GM21447 (cell line): ENCODE results near the gene TRRAP.
"Not testable (repeated sequence)": the region's sequence is repeated elsewhere in the genome, so short reads cannot be mapped to it uniquely, and the experiment has no call there.

Source experiments
- ATAC-seq: cut with Tn5 transposase; IDR thresholded peaks from one replicate; pipeline ENCODE4 v1.9.1; 2021; ENCODE audit not compliant: unreplicated experiment

Gene TRRAP

GRCh38 chr7:99027841-99028240 lies 149.5 kb downstream of the TRRAP start:
- ATAC-seq, result no peak

- ATAC-seq, result no peak
These were observed 150.1 kb downstream of the TRRAP start for GRCh38 chr7:99028261-99028973.

- no peak for ATAC-seq
These were observed 151.4 kb downstream of the TRRAP start for GRCh38 chr7:99029466-99030435.

GRCh38 chr7:99030457-99030856 lies 152.1 kb downstream of the TRRAP start:
- no peak for ATAC-seq

GRCh38 chr7:99030951-99031350 lies 152.6 kb downstream of the TRRAP start:
- no peak for ATAC-seq

GRCh38 chr7:99031496-99031895 lies 153.2 kb downstream of the TRRAP start:
- no peak for ATAC-seq

DNA sequence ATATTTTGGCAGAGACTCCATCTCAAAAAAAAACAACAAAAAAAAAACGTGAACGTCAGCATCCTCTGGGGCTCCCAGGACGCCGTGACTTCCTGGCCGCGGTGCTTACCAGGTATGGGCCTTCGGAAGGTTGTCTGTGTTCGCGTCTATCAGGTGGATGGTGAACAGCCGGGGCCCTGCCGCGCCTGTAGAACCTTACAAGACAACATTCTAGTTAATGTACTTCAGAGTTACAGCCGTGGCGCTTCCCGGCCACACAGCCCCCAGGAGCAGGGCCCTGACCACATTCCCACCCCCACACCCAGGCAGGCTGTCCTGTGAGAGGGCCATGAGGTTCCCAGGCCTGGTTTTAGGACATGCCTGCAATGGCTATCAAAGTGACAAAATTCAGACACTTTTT lies 154.6 kb downstream of the TRRAP start:
- no peak for ATAC-seq

DNA sequence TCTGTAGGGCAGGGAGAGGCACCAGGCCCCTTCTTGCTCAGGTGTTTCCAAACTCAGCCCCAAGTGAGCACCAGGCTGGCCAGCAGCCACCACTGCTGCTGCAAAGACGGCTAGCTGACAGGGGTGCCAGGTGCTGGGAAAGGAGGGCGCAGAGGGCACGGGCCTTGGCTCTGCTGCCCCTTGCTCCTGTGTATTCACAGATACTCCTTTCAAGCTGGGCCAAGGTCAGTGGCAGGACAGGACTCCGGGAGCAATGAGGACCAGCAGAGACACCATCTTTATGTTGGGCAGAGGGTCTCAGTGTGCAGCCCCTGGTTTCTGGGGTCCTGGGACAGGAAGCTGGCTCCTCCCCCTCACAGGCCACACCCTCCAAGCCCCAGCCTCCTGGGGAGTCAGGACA lies 155.4 kb downstream of the TRRAP start:
- ATAC-seq, result no peak

- no peak for ATAC-seq
These were observed 156.8 kb downstream of the TRRAP start for GRCh38 chr7:99034932-99035722.

DNA sequence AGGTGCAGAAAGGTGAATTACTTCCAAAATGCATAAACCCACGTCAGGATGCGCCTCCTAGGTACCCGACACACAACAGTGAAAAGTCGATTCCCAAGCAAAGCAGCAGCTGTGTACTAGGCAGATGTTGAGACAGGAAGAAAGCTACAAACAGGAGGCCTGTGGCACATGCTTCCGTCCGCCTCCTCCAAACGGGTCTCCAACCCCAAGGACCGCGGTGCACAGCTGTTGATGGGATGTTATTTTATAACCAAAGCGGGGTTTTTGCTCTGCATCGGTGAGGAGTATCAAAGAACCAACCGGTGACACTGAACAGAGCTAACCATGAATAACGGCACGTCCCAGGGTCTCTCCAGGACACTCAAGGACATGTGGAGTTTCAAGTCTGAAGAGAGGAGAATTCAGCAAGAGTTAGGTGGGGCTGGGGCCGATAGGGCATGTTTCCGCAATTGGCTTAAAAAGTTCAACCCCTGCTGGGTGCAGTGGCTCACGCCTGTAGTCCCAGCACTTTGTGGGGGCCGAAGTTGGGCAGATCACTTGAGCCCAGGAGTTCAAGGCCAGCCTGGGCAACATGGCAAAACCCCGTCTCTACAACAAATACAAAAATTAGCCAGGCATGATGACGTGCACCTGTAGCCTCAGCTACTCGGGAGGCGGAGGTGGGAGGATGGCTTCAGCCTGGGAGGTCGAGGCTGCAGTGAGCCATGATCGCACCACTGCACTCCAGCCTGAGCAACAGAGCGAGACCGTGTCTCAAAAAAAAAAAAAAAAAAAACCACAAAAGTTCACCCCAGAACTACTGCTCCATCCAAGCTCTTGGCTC lies 157.6 kb downstream of the TRRAP start:
- no peak for ATAC-seq

DNA sequence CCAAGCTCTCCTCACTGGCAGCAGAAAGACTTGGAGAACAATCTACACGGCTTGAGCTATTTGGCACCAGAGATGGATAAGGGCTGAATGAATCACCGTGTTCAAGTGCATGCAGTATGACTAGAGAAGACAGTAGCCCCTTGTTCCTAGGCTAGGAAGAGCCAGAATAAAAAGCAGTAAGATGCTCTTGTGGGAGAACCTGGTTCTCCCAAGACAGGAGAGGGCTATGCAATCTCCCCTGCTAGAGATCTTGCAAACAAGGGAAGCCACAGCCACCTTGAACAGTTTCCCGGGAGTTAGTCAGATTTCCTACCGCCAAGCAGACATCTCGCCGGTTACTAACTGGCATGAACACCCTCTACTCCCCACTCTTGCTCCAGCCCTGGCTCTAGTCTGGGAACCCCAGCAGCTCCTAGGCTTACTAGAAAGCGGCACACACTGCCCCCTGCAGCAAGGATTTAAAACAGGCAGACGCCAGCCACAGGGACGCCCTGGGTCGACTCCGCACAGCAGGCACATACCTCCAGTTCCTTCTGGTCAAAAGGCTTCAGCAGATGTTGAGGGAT lies 158.3 kb downstream of the TRRAP start:
- ATAC-seq, result no peak

- no peak for ATAC-seq
These were observed 159.1 kb downstream of the TRRAP start for GRCh38 chr7:99037327-99037940.

- no peak for ATAC-seq
These were observed 159.9 kb downstream of the TRRAP start for GRCh38 chr7:99038086-99038855.

DNA sequence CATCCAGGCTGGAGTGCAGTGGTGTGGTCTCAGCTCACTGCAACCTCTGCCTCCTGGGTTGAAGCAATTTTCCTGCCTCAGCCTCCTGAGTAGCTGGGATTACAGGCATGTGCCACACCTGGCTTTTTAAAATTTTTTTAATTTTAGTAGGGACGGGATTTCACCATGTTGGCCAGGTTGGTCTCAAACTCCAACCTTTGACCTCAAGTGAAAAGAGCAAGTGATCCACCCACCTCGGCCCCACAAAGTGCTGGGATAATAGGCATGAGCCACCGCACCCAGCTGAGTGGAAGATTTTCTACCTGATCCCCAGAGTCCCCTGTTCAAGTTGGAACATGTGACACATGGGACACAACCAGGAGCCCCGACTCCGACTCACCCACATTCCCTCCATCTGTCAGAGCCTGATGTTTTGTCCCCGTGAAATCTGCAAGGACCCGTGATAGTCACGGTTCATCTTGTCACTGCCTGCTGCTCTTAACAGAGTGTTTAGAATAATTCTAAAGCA lies 161.1 kb downstream of the TRRAP start:
- no peak for ATAC-seq

- no peak for ATAC-seq
These were observed 162.0 kb downstream of the TRRAP start for GRCh38 chr7:99040104-99040958.

GRCh38 chr7:99041526-99041925 lies 163.2 kb downstream of the TRRAP start:
- ATAC-seq, result no peak

DNA sequence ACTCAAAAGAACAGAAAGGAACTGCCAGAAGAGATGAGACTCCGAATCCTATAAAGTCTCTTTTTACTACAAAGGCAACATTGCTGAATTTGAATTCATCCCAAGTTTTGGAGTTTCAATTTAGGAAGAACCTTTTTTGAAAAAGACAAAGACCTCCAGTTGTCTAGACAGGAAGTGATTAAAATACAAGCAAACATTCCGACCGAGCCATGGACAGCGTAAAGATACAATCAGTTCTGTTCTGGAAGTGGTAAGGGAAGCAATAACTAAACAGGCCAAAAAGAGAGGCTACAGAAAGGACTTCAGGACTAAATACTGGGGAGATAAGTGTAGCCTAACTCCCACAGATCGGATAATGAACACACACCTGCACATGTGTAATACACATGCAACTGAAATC lies 164.6 kb downstream of the TRRAP start:
- no peak for ATAC-seq

- not testable (repeated sequence) for ATAC-seq
These were observed 166.5 kb downstream of the TRRAP start for GRCh38 chr7:99044858-99045257.
